GM23338 (cell line): ENCODE measurements around the gene FAF1. TPM values are rescaled to one million over a fixed set of nuclear protein-coding genes. Genes with fewer than 3 reads are reported as not detected.

ENCODE experiments used
- ATAC-seq: fragments of 200-7000 bp; cut with Tn5 transposase; 3 replicates; pipeline ENCODE4 v1.9.1; 2020
- DNase-seq: peaks from one replicate; pipeline ENCODE4 v3.0.0-alpha.2; 2015; ENCODE audit warnings: low spot score
- H2AFZ ChIP-seq: fragments of 200-600 bp; sonication (generic); 2 replicates; pipeline ENCODE4 v1.8.0; 2016; ENCODE audit warnings: antibody characterized with exemption, mild to moderate bottlenecking, moderate library complexity
- H3F3A ChIP-seq: fragments of 200-600 bp; sonication (generic); replicated peaks from 2 replicates; pipeline ENCODE4 v1.8.0; 2017; ENCODE audit warnings: antibody characterized with exemption, mixed run types, low read depth
- H3K27ac ChIP-seq: fragments of 200-600 bp; sonication (generic); 2 replicates; pipeline ENCODE4 v1.6.1; 2016; ENCODE audit warnings: low read depth
- H3K27me3 ChIP-seq: fragments of 200-600 bp; sonication (generic); 2 replicates; pipeline ENCODE4 v1.8.0; 2016; ENCODE audit warnings: mild to moderate bottlenecking, mixed run types, moderate library complexity; ENCODE audit not compliant: insufficient read depth
- H3K36me3 ChIP-seq: fragments of 200-600 bp; sonication (generic); 2 replicates; pipeline ENCODE4 v1.8.0; 2016; ENCODE audit warnings: mild to moderate bottlenecking; ENCODE audit not compliant: insufficient read depth
- H3K4me1 ChIP-seq: fragments of 200-600 bp; sonication (generic); 2 replicates; pipeline ENCODE4 v1.8.0; 2016; ENCODE audit warnings: mild to moderate bottlenecking, moderate library complexity; ENCODE audit not compliant: insufficient read depth
- H3K4me2 ChIP-seq: fragments of 200-600 bp; sonication (generic); 2 replicates; pipeline ENCODE4 v1.7.1; 2017; ENCODE audit warnings: mixed run types
- H3K4me3 ChIP-seq: fragments of 200-600 bp; sonication (generic); 2 replicates; pipeline ENCODE4 v1.6.1; 2016; ENCODE audit warnings: mixed run types
- H3K79me2 ChIP-seq: fragments of 200-600 bp; sonication (generic); replicated peaks from 2 replicates; pipeline ENCODE4 v1.8.0; 2017; ENCODE audit warnings: mild to moderate bottlenecking; ENCODE audit not compliant: insufficient read depth
- H3K9me2 ChIP-seq: fragments of 200-600 bp; sonication (generic); 2 replicates; pipeline ENCODE4 v1.8.0; 2017; ENCODE audit not compliant: insufficient read depth
- H4K20me1 ChIP-seq: fragments of 200-600 bp; sonication (generic); replicated peaks from 2 replicates; pipeline ENCODE4 v1.8.0; 2017; ENCODE audit warnings: mild to moderate bottlenecking; ENCODE audit not compliant: insufficient read depth
- H3K27ac Mint-ChIP-seq: 2 replicates; pipeline ENCODE4 v1.8.0; 2020; ENCODE audit warnings: inconsistent platforms, mild to moderate bottlenecking, moderate library complexity, mixed read lengths
- H3K27me3 Mint-ChIP-seq: 3 replicates; pipeline ENCODE4 v1.8.0; 2022; ENCODE audit warnings: low read depth, mild to moderate bottlenecking, moderate library complexity, mixed read lengths, inconsistent platforms; ENCODE audit not compliant: insufficient read depth, poor library complexity
- H3K36me3 Mint-ChIP-seq: 3 replicates; pipeline ENCODE4 v1.8.0; 2021; ENCODE audit warnings: low read depth, mild to moderate bottlenecking, inconsistent platforms, moderate library complexity, mixed read lengths
- H3K4me1 Mint-ChIP-seq: 3 replicates; pipeline ENCODE4 v1.8.0; 2020; ENCODE audit warnings: mild to moderate bottlenecking, inconsistent platforms, mixed read lengths
- H3K4me3 Mint-ChIP-seq: 3 replicates; pipeline ENCODE4 v1.8.0; 2021; ENCODE audit warnings: moderate library complexity, mild to moderate bottlenecking, inconsistent platforms, mixed read lengths
- H3K9me3 Mint-ChIP-seq: 3 replicates; pipeline ENCODE4 v1.8.0; 2020; ENCODE audit warnings: moderate library complexity, mild to moderate bottlenecking, inconsistent platforms, mixed read lengths
- CREB1 ChIP-seq: fragments of 250-450 bp; sonication (Bioruptor Pico); IDR thresholded peaks from 2 replicates; pipeline ENCODE4 v1.5.0; 2020; ENCODE audit warnings: low read depth, mild to moderate bottlenecking, moderate library complexity
- CTCF ChIP-seq, 2 experiments: fragments of 200-600 bp in 1 of 2; sonication (generic) in 1 of 2; conservative IDR thresholded peaks; 2 replicates each; pipeline versions ENCODE4 v1.5.1 to v1.6.1; 2016 to 2017; ENCODE audit warnings: antibody characterized with exemption in 2 of 2, low read depth in 2 of 2, mild to moderate bottlenecking in 2 of 2, moderate library complexity in 1 of 2
- ETS1 ChIP-seq: IDR thresholded peaks from 2 replicates; pipeline ENCODE4 v1.6.1; 2016; ENCODE audit warnings: antibody characterized with exemption
- JUNB ChIP-seq: IDR thresholded peaks from one replicate; pipeline ENCODE4 v1.6.1; 2016; ENCODE audit warnings: antibody characterized with exemption; ENCODE audit not compliant: unreplicated experiment
- NANOG ChIP-seq: IDR thresholded peaks from 2 replicates; pipeline ENCODE4 v1.6.1; 2016; ENCODE audit warnings: antibody characterized with exemption, borderline replicate concordance
- POLR2AphosphoS5 ChIP-seq: IDR thresholded peaks from 2 replicates; pipeline ENCODE4 v1.6.1; 2016; ENCODE audit warnings: antibody characterized with exemption, low read depth
- REST ChIP-seq: IDR thresholded peaks from one replicate; pipeline ENCODE4 v1.6.1; 2018; ENCODE audit warnings: antibody characterized with exemption; ENCODE audit not compliant: unreplicated experiment
- STAT1 ChIP-seq: IDR thresholded peaks from one replicate; pipeline ENCODE4 v1.6.1; 2016; ENCODE audit warnings: antibody characterized with exemption; ENCODE audit not compliant: unreplicated experiment
- ZNF114 ChIP-seq: fragments of 250-450 bp; sonication (Bioruptor Pico); IDR thresholded peaks from 2 replicates; pipeline ENCODE4 v1.5.0; 2020; ENCODE audit warnings: mild to moderate bottlenecking, moderate library complexity
- ZNF331 ChIP-seq: fragments of 250-450 bp; sonication (Bioruptor Pico); IDR thresholded peaks from 2 replicates; pipeline ENCODE4 v1.5.0; 2020; ENCODE audit warnings: low read depth, mild to moderate bottlenecking, moderate library complexity
- polyA plus RNA-seq: library from polyadenylated mRNA; unstranded; fragments of >200 nt; fragmentation: Nextera tagmentation; extraction: Ambion mirVana; gene quantifications from 2 replicates; pipeline ENCODE4 v1.2.1, GENCODE V29; 2016
- total RNA-seq: library from RNA; depleted of rRNA; stranded (reverse); fragments of >200 nt; shearing (Covaris generic); gene quantifications from 2 replicates; pipeline ENCODE4 v1.2.3, GENCODE V29; 2014

The FAF1 gene
- total and polyA plus RNA-seq, 2 experiments from 2014 or later: 24.1 to 53.2 TPM

- DNase-seq (peak; percentile 17), ATAC-seq (no peak)
- Histone ChIP-seq H3F3A (no peaks in the 10 kb centered on the region), H2AFZ (no peak overlapping the region), H3K36me3 (no peaks in the 10 kb centered on the region), H3K27ac (no peak overlapping the region), H3K4me2 (no peak overlapping the region), H4K20me1 (no peaks in the 10 kb centered on the region), H3K4me3 (no peak overlapping the region), H3K9me2 (no peaks in the 10 kb centered on the region), H3K79me2 (no peaks in the 10 kb centered on the region), H3K27me3 (no peaks in the 10 kb centered on the region), H3K4me1 (no peaks in the 10 kb centered on the region)
- no peak overlapping the region for H3K4me3 Mint-ChIP-seq
- TF ChIP-seq ZNF331 (no peak), NANOG (no peak), CREB1 (CRISPR knock-in tag) (no peak)
- no peaks in the 10 kb centered on the region for H3K9me3 Mint-ChIP-seq
- no peaks in the 10 kb centered on the region for H3K36me3 Mint-ChIP-seq
- no peaks in the 10 kb centered on the region for H3K27me3 Mint-ChIP-seq
- H3K27ac Mint-ChIP-seq: no peak overlapping the region
- peaks cover 6% of the 10 kb centered on the region; the same call in 2 of the 3 replicates for H3K4me1 Mint-ChIP-seq
Observed at GRCh38 chr1:50633465-50633864, 326.6 kb downstream of the FAF1 start.

- no peaks in the 10 kb centered on the region for H3K27me3 ChIP-seq
- no peaks in the 10 kb centered on the region for H3F3A ChIP-seq
- ATAC-seq: no peak
- H3K36me3 ChIP-seq: no peaks in the 10 kb centered on the region
- H3K4me3 Mint-ChIP-seq: no peak overlapping the region
- H3K27ac ChIP-seq: no peak overlapping the region
- H3K27me3 Mint-ChIP-seq: no peaks in the 10 kb centered on the region
- no peak overlapping the region for H3K4me3 ChIP-seq
- H3K4me1 Mint-ChIP-seq: peaks cover 6% of the 10 kb centered on the region; the same call in 2 of the 3 replicates
- H4K20me1 ChIP-seq: no peaks in the 10 kb centered on the region
- H3K4me1 ChIP-seq: no peaks in the 10 kb centered on the region
- no peaks in the 10 kb centered on the region for H3K9me3 Mint-ChIP-seq
- DNase-seq: no peak
- H3K4me2 ChIP-seq: no peak overlapping the region
- H3K27ac Mint-ChIP-seq: no peak overlapping the region
- no peaks in the 10 kb centered on the region for H3K79me2 ChIP-seq
- no peak overlapping the region for H2AFZ ChIP-seq
- H3K9me2 ChIP-seq: no peaks in the 10 kb centered on the region
- H3K36me3 Mint-ChIP-seq: no peaks in the 10 kb centered on the region
- TF ChIP-seq ETS1: no peak
- no peak for TF ChIP-seq REST
- TF ChIP-seq ZNF331: no peak
- TF ChIP-seq JUNB: no peak
- no peak for TF ChIP-seq CTCF (conservative IDR thresholded peaks at IDR 0.05; ENCODE audit: low read depth in 2 of 2)
- TF ChIP-seq ZNF114 (CRISPR knock-in tag): no peak
- TF ChIP-seq STAT1: no peak
- TF ChIP-seq CREB1 (CRISPR knock-in tag): no peak
- no peak for TF ChIP-seq POLR2AphosphoS5
Observed at GRCh38 chr1:50631161-50631560, 328.9 kb downstream of the FAF1 start.
